Fibroblast of the aortic adventitia (primary cell): ENCODE results near the gene TPST2. TPM values are rescaled to one million over a fixed set of nuclear protein-coding genes. Genes with fewer than 3 reads are reported as not detected.

Experiments
- DNase-seq: peaks from one replicate; pipeline ENCODE4 v3.0.0-alpha.2; 2010; ENCODE audit warnings: low read depth
- H3K4me3 ChIP-seq: 2 replicates; pipeline ENCODE4 v1.5.1; 2011; ENCODE audit warnings: low read depth, mild to moderate bottlenecking, control low read depth, low read length, moderate library complexity
- total RNA-seq: library from RNA; depleted of rRNA; stranded (reverse); fragments of >200 nt; gene quantifications from 2 replicates; pipeline ENCODE4 v1.2.3, GENCODE V29; 2012; ENCODE audit warnings: low replicate concordance
- TF ChIP-seq, protein P1 (sequence below): IDR thresholded peaks from 2 replicates; pipeline ENCODE4 v1.5.1; 2011; ENCODE audit warnings: mild to moderate bottlenecking, low read length, control low read depth, inconsistent platforms; ENCODE audit not compliant: insufficient read depth

TPST2 gene
- total RNA-seq, 1 donor: 15.5 TPM

DNA sequence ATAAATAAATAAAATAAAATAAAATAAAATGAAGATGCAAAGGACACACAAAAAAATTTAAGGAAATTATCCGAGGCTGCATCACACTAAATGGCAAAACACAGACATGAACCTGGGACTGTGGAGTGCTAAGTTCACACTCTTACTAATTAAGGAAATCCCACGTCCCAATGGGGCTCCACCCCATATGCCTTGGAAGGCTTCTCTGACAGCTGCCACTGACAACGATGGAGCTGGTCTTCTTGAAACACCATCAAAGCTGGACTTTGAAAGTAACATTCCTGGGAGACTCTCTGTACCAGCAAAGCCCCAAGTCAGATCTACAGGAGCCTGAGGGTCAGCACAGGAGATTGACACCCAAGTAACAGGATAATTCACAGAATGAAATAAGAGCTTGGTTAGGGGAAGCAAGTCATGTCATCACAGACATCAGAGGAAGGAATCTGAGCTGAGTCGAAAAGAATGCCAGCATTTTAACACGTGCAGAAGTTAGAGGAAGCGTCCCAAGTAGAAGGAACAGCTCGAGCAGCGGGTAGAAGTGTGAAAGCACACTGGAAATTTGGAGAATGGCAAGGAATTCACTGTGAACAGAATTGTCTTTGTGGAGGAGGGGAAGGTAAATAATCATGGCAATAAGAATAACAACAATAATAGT is 13.8 kb downstream of the TPST2 start:
- TF ChIP-seq, protein P1, sequence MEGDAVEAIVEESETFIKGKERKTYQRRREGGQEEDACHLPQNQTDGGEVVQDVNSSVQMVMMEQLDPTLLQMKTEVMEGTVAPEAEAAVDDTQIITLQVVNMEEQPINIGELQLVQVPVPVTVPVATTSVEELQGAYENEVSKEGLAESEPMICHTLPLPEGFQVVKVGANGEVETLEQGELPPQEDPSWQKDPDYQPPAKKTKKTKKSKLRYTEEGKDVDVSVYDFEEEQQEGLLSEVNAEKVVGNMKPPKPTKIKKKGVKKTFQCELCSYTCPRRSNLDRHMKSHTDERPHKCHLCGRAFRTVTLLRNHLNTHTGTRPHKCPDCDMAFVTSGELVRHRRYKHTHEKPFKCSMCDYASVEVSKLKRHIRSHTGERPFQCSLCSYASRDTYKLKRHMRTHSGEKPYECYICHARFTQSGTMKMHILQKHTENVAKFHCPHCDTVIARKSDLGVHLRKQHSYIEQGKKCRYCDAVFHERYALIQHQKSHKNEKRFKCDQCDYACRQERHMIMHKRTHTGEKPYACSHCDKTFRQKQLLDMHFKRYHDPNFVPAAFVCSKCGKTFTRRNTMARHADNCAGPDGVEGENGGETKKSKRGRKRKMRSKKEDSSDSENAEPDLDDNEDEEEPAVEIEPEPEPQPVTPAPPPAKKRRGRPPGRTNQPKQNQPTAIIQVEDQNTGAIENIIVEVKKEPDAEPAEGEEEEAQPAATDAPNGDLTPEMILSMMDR: no peak
- DNase-seq: no peak
- no peak overlapping the region for H3K4me3 ChIP-seq

DNA sequence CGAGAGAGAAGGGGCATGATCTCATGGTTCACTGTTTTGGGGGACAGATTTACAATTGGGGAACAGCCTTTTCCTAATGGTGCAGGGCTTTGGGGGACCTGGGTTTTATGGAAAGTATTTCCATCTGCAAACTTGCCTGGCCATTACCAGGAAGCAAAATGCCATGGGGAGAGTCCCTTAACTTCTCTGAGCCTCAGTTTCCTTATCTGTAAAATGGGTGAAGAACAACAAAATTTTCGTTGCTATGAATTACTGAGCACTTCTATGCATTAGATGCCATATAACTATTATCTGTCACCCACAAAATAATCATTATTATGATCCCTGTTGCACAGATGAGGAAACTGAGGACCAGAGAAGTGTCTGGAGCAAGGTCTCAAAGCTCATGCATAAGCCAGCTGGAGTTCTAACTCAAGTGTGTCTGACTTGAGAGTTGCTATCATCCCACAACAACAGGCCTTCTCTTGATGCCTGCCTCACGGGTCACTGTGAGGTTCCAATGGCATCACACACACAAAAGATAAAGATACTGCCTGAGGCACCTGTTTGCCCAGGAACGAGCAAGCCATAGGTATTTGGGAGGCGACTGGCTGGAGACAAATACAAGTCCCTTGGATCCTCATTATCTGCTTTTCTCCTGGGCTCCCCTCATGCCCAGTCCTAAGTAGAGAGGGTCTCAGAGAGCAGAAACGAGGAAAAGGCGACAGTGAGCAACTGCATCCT is 15.8 kb downstream of the TPST2 start:
- TF ChIP-seq, protein P1: no peak
- no peak for DNase-seq
- H3K4me3 ChIP-seq: no peak overlapping the region

DNA sequence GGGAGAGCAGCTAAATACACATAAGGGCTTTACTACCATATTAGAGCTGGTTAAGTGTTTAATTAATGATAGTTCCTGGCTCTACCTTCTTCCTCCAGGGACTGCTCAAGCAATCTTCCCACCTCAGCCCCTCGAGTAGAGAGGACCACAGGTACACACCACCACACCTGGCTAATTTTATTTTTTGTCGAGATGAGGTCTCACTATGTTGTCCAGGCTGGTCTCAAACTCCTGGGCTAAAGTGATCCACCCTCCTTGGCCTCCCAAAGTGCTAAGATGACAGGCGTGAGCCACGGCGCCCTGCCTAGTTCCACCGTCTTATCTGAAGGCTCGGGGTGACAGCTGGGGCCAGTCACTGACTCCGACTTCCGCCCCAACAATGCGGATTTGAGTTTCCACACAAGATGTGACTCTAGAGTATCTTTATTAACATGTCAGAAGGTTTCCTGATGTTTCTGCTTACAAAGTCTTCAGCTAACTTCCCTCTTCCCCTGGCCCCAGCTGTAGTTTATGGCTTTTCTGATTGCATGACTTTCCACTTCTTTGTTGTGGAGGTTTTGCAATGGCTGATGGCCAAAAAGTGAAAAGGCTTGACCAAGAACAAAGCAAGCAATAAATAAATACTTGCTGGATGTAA is 16.8 kb downstream of the TPST2 start:
- DNase-seq: peak; percentile 32
- TF ChIP-seq, protein P1: no peak
- H3K4me3 ChIP-seq: no peak overlapping the region

DNA sequence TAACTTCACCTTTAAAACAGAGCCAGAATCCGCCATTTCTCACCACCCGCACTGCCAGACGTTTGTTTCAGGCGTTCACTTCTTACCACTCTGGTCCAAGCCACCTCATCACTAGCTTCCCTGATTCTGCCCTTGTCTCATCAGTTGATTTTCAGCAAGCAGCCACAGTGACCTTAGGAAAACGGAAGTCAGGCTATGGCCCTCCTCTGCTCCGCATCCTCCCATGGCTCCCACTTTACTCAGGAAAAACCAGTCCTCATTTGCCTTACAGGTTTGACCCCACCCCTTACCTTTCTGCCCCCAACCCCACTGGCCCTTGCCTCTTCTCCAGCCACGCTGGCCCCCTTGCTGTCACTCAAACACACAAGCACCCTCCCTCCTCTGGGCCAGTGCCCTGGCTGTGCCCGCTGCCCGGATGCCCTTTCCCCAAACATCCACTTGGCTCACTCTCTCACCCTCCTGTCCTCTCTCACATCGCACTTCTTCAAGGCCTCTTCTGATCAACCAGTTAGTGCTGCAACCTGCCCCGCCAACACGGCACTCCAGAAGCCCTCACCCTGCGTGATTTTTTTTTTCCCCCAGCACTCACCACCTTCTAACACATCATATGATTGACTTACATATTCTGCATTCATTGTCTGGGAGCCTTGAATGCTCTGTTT is 18.9 kb downstream of the TPST2 start:
- no peak for DNase-seq
- H3K4me3 ChIP-seq: no peak overlapping the region
- TF ChIP-seq, protein P1: no peak

DNA sequence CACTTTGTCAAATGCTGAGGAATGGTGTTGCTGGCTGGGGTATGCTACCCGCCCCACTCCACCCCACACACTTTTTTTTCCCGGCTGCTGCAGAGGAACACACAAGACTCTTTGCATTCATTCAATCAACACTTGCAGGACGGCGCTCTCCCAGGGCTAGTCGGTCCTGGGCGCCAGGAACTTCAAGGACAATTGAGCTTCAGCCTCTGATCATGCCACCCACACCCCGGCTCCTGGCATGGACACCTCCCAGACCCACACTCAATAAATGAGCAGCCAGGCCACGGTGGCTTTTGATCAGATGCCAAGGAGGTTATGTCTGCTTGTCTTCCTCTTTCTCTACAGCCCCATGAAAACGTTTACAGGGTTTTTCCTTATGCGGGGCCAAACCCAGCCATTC is 19.8 kb downstream of the TPST2 start:
- TF ChIP-seq, protein P1: no peak
- DNase-seq: no peak
- H3K4me3 ChIP-seq: no peak overlapping the region

DNA sequence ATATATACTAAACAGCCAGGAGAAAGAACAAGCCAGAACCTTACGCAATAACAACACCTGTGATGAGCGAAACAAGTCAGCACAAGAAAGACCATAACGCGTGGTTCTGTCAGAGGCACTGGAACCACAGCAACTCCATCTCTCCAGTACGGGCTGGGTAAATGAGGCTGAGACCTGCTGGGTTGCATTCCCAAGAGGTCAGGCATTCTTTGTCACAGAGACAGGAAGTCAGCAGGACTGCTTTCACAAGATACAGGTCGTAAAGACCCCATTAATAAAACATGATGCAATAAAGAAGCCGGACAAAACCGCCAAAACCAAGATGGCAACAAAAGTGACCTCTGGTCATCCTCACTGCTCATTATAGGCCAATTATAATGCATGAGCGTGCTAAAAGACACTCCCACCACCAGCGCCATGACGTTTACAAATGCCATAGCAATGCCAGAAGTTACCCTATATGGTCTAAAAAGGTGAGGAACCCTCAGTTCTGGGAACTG is 21.7 kb downstream of the TPST2 start:
- TF ChIP-seq, protein P1: no peak
- DNase-seq: no peak
- H3K4me3 ChIP-seq: no peak overlapping the region
